22Rv1 (cell line): ENCODE measurements around the gene AGAP9.
"Not testable (repeated sequence)": the region's sequence is repeated elsewhere in the genome, so short reads cannot be mapped to it uniquely, and the experiment has no call there.

Experiments used
- H3K27ac ChIP-seq: fragments of 450-650 bp; 2 replicates; pipeline ENCODE4 v1.5.1; 2017
- CTCF ChIP-seq: fragments of 450-650 bp; IDR thresholded peaks from 2 replicates; pipeline ENCODE4 v1.5.1; 2017; ENCODE audit warnings: mild to moderate bottlenecking
- ZFX ChIP-seq: fragments of 450-650 bp; IDR thresholded peaks from 2 replicates; pipeline ENCODE4 v1.6.1; 2017; ENCODE audit warnings: antibody characterized with exemption, borderline replicate concordance

AGAP9 gene

DNA sequence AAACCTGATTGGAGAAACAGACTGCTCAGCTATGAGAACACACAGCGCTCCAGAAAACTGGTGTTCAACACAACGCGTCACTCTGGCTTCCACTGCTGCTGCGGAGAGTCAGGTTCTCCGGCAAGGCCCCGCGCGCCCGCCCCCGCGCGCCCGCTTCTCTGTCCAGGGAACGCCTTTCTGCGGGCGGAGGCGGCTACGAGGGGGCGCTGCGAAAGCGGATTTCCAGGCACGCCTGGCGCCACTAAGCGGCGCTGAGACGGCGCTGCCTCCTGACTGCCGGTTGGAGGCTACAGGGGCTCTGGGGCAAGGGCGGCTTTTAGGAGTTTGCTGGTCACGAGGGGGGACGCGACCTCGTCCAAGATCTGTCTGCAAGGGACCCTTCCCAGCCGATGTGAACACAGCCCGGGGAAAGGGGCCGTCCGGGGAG is 62.2 kb downstream of the AGAP9 start:
- not testable (repeated sequence) for H3K27ac ChIP-seq
- peak; percentile 31; the same call in 1 of the 2 replicates for TF ChIP-seq CTCF

DNA sequence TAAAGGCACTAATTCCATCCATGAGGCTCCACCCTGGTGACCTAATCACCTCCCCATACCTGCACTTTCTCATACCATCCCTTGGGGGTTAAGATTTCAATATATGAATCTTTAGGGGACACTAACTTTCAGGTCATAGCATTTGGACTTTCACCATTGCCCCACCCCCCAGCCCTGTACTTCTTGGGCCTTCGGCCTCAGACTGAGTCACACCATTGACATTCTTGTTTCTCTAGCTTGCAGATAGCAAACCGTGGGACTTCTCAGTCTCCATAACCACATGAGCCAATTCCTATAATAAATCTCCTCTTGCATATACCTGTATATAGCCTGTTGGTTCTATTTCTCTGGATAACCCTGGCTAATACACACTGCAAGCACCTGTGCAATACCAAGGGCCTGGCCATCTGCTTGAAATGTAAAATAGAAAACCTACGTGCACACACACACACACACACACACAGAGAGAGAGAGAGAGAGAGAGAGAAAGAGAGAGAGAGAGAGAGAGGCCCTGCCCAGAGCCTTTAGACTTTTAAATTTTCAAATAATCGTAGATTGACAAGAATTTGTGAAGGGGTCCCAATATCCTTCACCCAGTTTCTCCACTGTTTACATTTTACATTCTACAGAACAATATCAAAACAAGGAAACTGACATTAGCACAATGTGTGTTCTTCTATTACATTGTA is 64.8 kb downstream of the AGAP9 start:
- TF ChIP-seq CTCF: no peak
- no peak for TF ChIP-seq ZFX

GRCh38 chr10:47457826-47458225 is 65.6 kb downstream of the AGAP9 start:
- no peak overlapping the region for H3K27ac ChIP-seq
- TF ChIP-seq ZFX (no peak), CTCF (no peak)

More for the DNA sequence above, 64.8 kb downstream of the AGAP9 start:
- no peak overlapping the region for H3K27ac ChIP-seq

GRCh38 chr10:47457528-47457820 is 66.0 kb downstream of the AGAP9 start:
- H3K27ac ChIP-seq: no peak overlapping the region
- no peak for TF ChIP-seq ZFX
- TF ChIP-seq CTCF: no peak

GRCh38 chr10:47456794-47457527 is 66.5 kb downstream of the AGAP9 start:
- no peak for TF ChIP-seq ZFX
- TF ChIP-seq CTCF: no peak

GRCh38 chr10:47456079-47456785 is 67.2 kb downstream of the AGAP9 start:
- TF ChIP-seq CTCF: no peak
- TF ChIP-seq ZFX: no peak
- H3K27ac ChIP-seq: no peak overlapping the region

More at GRCh38 chr10:47456794-47457527, 66.5 kb downstream of the AGAP9 start:
- no peak overlapping the region for H3K27ac ChIP-seq

- H3K27ac ChIP-seq: not testable (repeated sequence)
Measured at GRCh38 chr10:47455350-47456078, 67.9 kb downstream of the AGAP9 start.
